GM18951 (cell line): ENCODE results near the gene OVCA2.

Experiments used
- POLR2A ChIP-seq: IDR thresholded peaks from 4 replicates; pipeline ENCODE4 v1.6.1; 2011; ENCODE audit warnings: mild to moderate bottlenecking; ENCODE audit not compliant: insufficient read length, insufficient read depth; ENCODE audit errors: extremely low read depth
- in situ Hi-C: fragments of 300-500 bp; cut with MboI; formaldehyde crosslinking; loops from one replicate; pipeline ENCODE4 v1.12.0; 2022; ENCODE audit warnings: low sequenced_read_pairs, mixed read lengths, inconsistent platforms; ENCODE audit not compliant: unreplicated experiment

OVCA2 gene

GRCh38 chr17:2074919-2075318, 33.1 kb downstream of the OVCA2 start:
- TF ChIP-seq POLR2A = no peak
- in situ Hi-C loops = no loop called here

- in situ Hi-C loops = no loop called here
- no peak for TF ChIP-seq POLR2A
Measured at GRCh38 chr17:2075336-2076086, 33.7 kb downstream of the OVCA2 start.

- no peak for TF ChIP-seq POLR2A
- in situ Hi-C loops = no loop called here
Measured at GRCh38 chr17:2076087-2076984, 34.5 kb downstream of the OVCA2 start.

GRCh38 chr17:2077040-2077439, 35.2 kb downstream of the OVCA2 start:
- no peak for TF ChIP-seq POLR2A
- in situ Hi-C loops = no loop called here

- TF ChIP-seq POLR2A = no peak
- in situ Hi-C loops = no loop called here
Measured at GRCh38 chr17:2081564-2081963, 39.7 kb downstream of the OVCA2 start.

- in situ Hi-C loops = no loop called here
- TF ChIP-seq POLR2A = no peak
Measured at GRCh38 chr17:2082003-2082781, 40.4 kb downstream of the OVCA2 start.

GRCh38 chr17:2083613-2084035, 41.8 kb downstream of the OVCA2 start:
- TF ChIP-seq POLR2A = no peak
- in situ Hi-C loops = no loop called here

- in situ Hi-C loops = no loop called here
- no peak for TF ChIP-seq POLR2A
Measured at GRCh38 chr17:2084036-2084765, 42.4 kb downstream of the OVCA2 start.

GRCh38 chr17:2084766-2085647, 43.2 kb downstream of the OVCA2 start:
- no peak for TF ChIP-seq POLR2A
- in situ Hi-C loops = no loop called here

- in situ Hi-C loops = no loop called here
- TF ChIP-seq POLR2A = no peak
Measured at GRCh38 chr17:2085648-2085949, 43.8 kb downstream of the OVCA2 start.

GRCh38 chr17:2086306-2086705, 44.5 kb downstream of the OVCA2 start:
- in situ Hi-C loops = no loop called here
- TF ChIP-seq POLR2A = no peak

GRCh38 chr17:2087597-2088211, 45.9 kb downstream of the OVCA2 start:
- in situ Hi-C loops = no loop called here

GRCh38 chr17:2089021-2089422, 47.2 kb downstream of the OVCA2 start:
- TF ChIP-seq POLR2A = no peak
- in situ Hi-C loops = no loop called here

More at GRCh38 chr17:2087597-2088211, 45.9 kb downstream of the OVCA2 start:
- TF ChIP-seq POLR2A = no peak
